HG02798 (cell line): ENCODE results near the gene LSM6.

Experiments
- ATAC-seq: cut with Tn5 transposase; IDR thresholded peaks from one replicate; pipeline ENCODE4 v1.9.1; 2021; ENCODE audit warnings: mild to moderate bottlenecking; ENCODE audit not compliant: unreplicated experiment, poor library complexity

LSM6 gene

GRCh38 chr4:146175541-146176453 lies at the start of gene LSM6:
LSM6 (plus strand) TSS chr4:146175718; CDS start chr4:146182922, 7,204 bp downstream.
- ATAC-seq = peak; percentile 94

GRCh38 chr4:146132445-146132844 lies 43.1 kb upstream of the LSM6 start:
- ATAC-seq = peak; percentile 100

- ATAC-seq = no peak
Observed at GRCh38 chr4:146134761-146135445, 40.6 kb upstream of the LSM6 start.

GRCh38 chr4:146135941-146136340 lies 39.6 kb upstream of the LSM6 start:
- no peak for ATAC-seq

- peak; percentile 60 for ATAC-seq
Observed at GRCh38 chr4:146142768-146143167, 32.8 kb upstream of the LSM6 start.

GRCh38 chr4:146143888-146144287 lies 31.6 kb upstream of the LSM6 start:
- ATAC-seq = no peak

GRCh38 chr4:146146918-146147317 lies 28.6 kb upstream of the LSM6 start:
- no peak for ATAC-seq

- ATAC-seq = no peak
Observed at GRCh38 chr4:146148021-146148420, 27.5 kb upstream of the LSM6 start.

GRCh38 chr4:146154057-146154456 lies 21.5 kb upstream of the LSM6 start:
- ATAC-seq = peak; percentile 48

GRCh38 chr4:146155152-146155724 lies 20.3 kb upstream of the LSM6 start:
- no peak for ATAC-seq

- no peak for ATAC-seq
Observed at GRCh38 chr4:146158036-146158745, 17.3 kb upstream of the LSM6 start.

GRCh38 chr4:146159384-146160058 lies 16.0 kb upstream of the LSM6 start:
- ATAC-seq = peak; percentile 83

GRCh38 chr4:146161243-146161642 lies 14.3 kb upstream of the LSM6 start:
- no peak for ATAC-seq

- no peak for ATAC-seq
Observed at GRCh38 chr4:146165221-146165620, 10.3 kb upstream of the LSM6 start.

- no peak for ATAC-seq
Observed at GRCh38 chr4:146165840-146166239, 9.7 kb upstream of the LSM6 start.

- ATAC-seq = no peak
Observed at GRCh38 chr4:146170149-146170548, 5.4 kb upstream of the LSM6 start.

GRCh38 chr4:146176891-146177290 lies 1.4 kb downstream of the LSM6 start:
- ATAC-seq = no peak

- ATAC-seq = no peak
Observed at GRCh38 chr4:146178126-146178525, 2.6 kb downstream of the LSM6 start.

- ATAC-seq = no peak
Observed at GRCh38 chr4:146179784-146180370, 4.4 kb downstream of the LSM6 start.

- no peak for ATAC-seq
Observed at GRCh38 chr4:146182443-146182842, 6.9 kb downstream of the LSM6 start.
